ENCODE measurements around the gene RNU5D-1.

RNU5D-1 gene

DNA sequence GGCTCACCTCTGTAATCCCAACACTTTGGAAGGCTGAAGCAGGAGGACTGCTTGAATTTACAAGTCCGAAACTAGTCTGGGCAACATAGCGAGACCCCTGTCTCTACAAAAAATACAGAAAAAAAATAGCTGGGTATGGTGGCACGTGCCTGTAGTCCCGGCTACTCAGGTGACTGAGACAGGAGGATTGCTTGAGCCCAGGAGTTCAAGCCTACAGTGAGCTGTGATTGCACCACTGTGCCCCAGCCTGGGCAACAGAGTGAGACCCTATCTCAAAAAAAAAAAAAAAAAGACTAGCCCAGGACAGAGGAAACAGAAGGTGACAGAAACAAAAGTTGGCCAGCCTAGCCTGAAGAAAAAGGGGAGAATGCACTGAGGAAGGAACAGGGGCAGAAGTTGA, 35.3 kb downstream of the RNU5D-1 start:
- Mint-ChIP-seq H3K4me3 (no peak overlapping the region), H3K27me3 (no peaks in the 10 kb centered on the region), H3K9me3 (no peaks in the 10 kb centered on the region), H3K27ac (no peak overlapping the region), H3K4me1 (peaks cover 39% of the 10 kb centered on the region)
- no peak for DNase-seq
- no peak for ATAC-seq

- no peak for DNase-seq
- H3K4me3 Mint-ChIP-seq: no peak overlapping the region
Observed at GRCh38 chr1:44694863-44695478, 36.0 kb downstream of the RNU5D-1 start.

DNA sequence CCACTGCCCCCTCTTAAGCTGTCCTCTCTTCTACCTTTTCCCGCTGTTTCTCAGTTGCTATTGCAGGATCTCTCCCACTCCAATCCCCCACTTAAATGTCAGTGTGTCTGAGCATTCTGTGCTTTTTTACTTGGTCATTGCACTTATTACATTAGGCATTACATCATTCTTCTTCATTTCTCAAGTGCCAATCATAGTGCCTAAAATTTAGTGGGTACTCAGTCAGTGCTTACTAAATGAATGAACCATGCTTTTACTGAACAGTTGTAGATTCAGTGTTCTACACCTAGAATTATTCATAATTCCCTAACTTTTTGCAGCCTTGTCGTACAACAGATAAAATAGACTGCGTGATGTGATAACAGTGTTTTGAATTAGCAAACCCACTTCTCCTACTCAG, 37.1 kb downstream of the RNU5D-1 start:
- Mint-ChIP-seq H3K4me3 (no peak overlapping the region), H3K27ac (peak overlapping the region; percentile 36 to 97), H3K9me3 (no peaks in the 10 kb centered on the region), H3K27me3 (no peaks in the 10 kb centered on the region), H3K4me1 (peaks cover 39% of the 10 kb centered on the region)
- DNase-seq (no peak), ATAC-seq (no peak)

More at GRCh38 chr1:44694863-44695478, 36.0 kb downstream of the RNU5D-1 start:
- Mint-ChIP-seq H3K4me1 (peaks cover 39% of the 10 kb centered on the region), H3K27me3 (no peaks in the 10 kb centered on the region), H3K27ac (no peak overlapping the region), H3K9me3 (no peaks in the 10 kb centered on the region)
- ATAC-seq: no peak

DNA sequence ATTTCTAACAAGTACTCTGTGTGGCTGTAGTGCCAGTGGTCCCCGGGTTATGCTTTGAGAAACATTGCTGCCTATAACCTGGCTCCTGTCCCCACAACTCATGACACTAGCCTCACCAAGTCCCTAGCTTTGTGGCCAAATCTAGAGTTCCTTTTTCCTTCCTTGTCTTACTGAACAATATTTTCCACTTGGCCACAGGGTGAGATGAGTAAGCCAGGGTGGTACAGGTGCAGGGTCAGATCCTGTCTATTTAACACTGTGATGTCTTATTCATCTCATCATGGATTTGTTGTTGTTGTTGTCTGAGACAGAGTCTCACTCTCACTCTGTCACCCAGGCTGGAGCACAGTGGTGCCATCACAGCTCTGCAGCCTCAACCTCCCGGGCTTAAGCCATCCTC, 37.8 kb downstream of the RNU5D-1 start:
- no peaks in the 10 kb centered on the region for H3K27me3 Mint-ChIP-seq
- no peak overlapping the region for H3K4me3 Mint-ChIP-seq
- H3K27ac Mint-ChIP-seq: peak overlapping the region; percentile 36 to 54
- H3K9me3 Mint-ChIP-seq: no peaks in the 10 kb centered on the region
- H3K4me1 Mint-ChIP-seq: peaks cover 39% of the 10 kb centered on the region
- peak; percentile 83 for ATAC-seq
- DNase-seq: peak in 1 of 2 donors; percentile 42

GRCh38 chr1:44689447-44689765, 41.6 kb downstream of the RNU5D-1 start:
- Mint-ChIP-seq H3K27me3 (no peaks in the 10 kb centered on the region), H3K27ac (no peak overlapping the region), H3K9me3 (no peaks in the 10 kb centered on the region), H3K4me3 (no peak overlapping the region), H3K4me1 (peaks cover 20% of the 10 kb centered on the region)
- no peak for ATAC-seq
- DNase-seq: no peak

DNA sequence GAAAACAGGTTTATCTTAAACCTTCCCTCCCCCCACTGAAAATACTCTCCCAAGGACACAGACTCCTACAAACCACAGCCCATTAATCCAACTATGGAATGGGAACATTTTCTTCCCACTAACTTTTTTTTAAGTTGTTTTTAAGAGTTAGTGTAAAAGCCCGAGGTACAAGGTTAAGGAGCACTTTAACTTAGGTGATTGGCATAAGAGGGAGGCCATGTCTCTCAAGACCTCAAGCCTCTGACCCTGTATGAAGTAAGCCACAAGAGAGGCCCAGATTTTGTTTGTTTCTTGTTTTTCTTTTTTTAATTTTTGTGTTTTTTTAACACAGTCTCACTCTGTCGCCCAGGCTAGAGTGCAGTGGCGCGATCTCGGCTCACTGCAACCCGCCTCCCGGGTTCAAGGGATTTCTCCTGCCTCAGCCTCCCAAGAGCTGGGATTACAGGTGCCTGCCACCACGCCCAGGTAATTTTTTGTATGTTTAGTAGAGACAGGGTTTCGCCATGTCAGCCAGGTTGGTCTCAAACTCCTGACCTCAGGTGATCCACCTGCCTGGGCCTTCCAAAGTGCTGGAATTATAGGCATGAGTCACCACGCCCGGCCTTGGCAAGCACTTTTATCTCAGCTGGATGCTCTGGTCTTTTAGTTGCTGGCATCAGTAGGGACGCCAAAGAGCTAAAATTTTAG, 42.1 kb downstream of the RNU5D-1 start:
- no peak overlapping the region for H3K27ac Mint-ChIP-seq
- no peak for DNase-seq
- no peak overlapping the region for H3K4me3 Mint-ChIP-seq
- ATAC-seq: no peak
- no peaks in the 10 kb centered on the region for H3K9me3 Mint-ChIP-seq
- no peaks in the 10 kb centered on the region for H3K27me3 Mint-ChIP-seq
- H3K4me1 Mint-ChIP-seq: peaks cover 20% of the 10 kb centered on the region

GRCh38 chr1:44685881-44686280, 45.1 kb downstream of the RNU5D-1 start:
- Mint-ChIP-seq H3K9me3 (no peaks in the 10 kb centered on the region), H3K4me3 (no peak overlapping the region), H3K27me3 (no peaks in the 10 kb centered on the region), H3K4me1 (peaks cover 6% of the 10 kb centered on the region), H3K27ac (peak overlapping the region in 1 of 2 donors; percentile 77)
- no peak for DNase-seq
- ATAC-seq: no peak

- peaks cover 6% of the 10 kb centered on the region for H3K4me1 Mint-ChIP-seq
- ATAC-seq (no peak), DNase-seq (no peak)
- no peak overlapping the region for H3K27ac Mint-ChIP-seq
- no peak overlapping the region for H3K4me3 Mint-ChIP-seq
- no peaks in the 10 kb centered on the region for H3K27me3 Mint-ChIP-seq
- H3K9me3 Mint-ChIP-seq: no peaks in the 10 kb centered on the region
Observed at GRCh38 chr1:44685218-44685617, 45.8 kb downstream of the RNU5D-1 start.

DNA sequence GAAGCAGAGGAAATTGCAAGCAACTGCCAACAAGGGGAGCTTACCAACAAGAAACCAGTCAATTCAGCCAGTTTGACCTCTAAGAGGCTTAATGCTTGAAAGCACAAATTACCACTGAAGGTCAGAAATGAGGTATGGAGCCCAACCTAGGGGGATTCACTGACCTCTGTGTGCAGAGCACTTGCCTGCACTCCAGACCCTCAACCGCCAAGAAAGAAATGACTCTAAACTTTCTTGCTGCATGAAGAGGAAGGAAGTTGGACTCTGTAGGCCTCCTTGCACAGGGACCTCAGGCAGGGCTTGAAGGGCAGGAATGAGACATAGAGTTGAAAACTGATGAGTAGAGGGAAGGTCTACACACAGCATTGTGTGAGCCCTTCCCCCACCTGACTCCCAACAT, 46.4 kb downstream of the RNU5D-1 start:
- DNase-seq (no peak), ATAC-seq (no peak)
- no peak overlapping the region for H3K27ac Mint-ChIP-seq
- H3K27me3 Mint-ChIP-seq: no peaks in the 10 kb centered on the region
- no peaks in the 10 kb centered on the region for H3K9me3 Mint-ChIP-seq
- H3K4me3 Mint-ChIP-seq: no peak overlapping the region
- peaks cover 6% of the 10 kb centered on the region for H3K4me1 Mint-ChIP-seq

DNA sequence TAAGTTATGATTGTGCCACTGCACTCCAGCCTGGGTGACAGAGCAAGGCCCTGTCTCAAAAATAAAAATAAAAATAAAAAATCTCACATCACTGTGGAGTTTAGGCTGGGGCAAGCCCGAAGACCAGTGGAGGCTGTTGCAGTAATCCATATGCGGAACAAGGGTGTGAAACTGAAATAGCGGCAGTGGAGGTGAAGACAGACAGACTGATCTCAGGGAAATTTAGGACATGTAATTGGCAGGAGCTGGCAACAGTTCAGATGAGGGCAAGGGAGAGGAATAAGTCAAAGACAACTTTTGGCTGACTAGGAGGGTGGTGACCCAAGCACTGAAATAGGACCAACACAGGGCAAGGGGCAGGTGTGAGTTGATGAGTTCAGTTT, 48.1 kb downstream of the RNU5D-1 start:
- no peak overlapping the region for H3K4me3 Mint-ChIP-seq
- H3K9me3 Mint-ChIP-seq: no peaks in the 10 kb centered on the region
- H3K4me1 Mint-ChIP-seq: peaks cover 6% of the 10 kb centered on the region
- ATAC-seq (no peak), DNase-seq (no peak)
- no peak overlapping the region for H3K27ac Mint-ChIP-seq
- no peaks in the 10 kb centered on the region for H3K27me3 Mint-ChIP-seq

DNA sequence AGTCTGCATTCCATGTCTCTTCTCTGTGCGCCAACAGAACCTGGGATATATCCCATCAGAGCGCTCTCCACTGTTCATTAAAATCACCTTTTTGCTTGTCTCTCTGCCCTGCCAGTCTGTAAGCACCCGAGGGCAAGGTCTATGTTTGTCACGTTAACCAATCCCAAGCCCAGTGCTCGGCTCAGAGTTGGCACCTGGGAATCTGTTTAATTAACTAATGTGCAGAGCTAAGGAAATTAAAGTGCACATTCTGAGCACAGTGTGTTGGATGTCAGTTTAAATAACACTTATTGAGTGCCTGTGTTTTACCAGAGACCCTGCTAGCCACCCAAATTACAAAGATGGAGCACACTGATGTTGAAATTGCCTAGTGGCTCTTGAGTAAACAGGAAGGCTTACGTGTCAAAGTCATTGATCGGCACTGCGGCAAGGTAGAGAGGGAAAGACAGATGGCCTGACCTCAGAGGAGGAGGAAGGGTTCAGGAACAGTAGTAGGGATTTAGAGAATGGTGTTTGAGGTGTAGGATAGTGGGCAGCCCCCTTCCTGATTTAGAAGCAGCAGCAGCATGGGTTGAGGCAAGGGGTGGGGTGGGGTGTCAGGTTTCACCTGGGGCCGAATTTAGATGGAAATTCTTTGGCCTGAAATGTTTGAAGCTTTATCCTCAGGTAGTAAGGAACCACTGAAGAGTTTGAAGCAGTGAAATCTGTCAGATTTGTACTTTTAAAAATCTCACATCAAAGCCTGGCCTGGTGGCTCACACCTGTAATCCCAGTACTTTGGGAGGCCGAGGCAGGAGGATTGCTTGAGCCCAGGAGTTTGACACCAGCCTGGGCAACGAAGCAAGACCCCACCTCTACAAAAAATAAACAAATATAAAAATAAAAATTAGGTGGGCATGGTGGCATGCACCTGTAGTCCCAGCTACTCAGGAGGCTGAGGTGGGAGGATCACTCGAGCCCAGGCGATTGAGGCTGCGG, 48.8 kb downstream of the RNU5D-1 start:
- Mint-ChIP-seq H3K27ac (no peak overlapping the region), H3K9me3 (no peaks in the 10 kb centered on the region), H3K27me3 (no peaks in the 10 kb centered on the region), H3K4me3 (no peak overlapping the region), H3K4me1 (peaks cover 6% of the 10 kb centered on the region)
- DNase-seq (no peak), ATAC-seq (no peak)

All from stimulated activated naive CD8-positive, alpha-beta T cell treated with anti-CD3 and anti-CD28 coated beads, Interleukin-15, amount 100 ng/mL, for 72 hours (primary cell).